ENCODE data around the gene FIGLA. TPM values are rescaled to one million over a fixed set of nuclear protein-coding genes. Genes with fewer than 3 reads are reported as not detected.

Gene FIGLA
- total and polyA plus RNA-seq, 5 donors from 2014 or later, result not detected

- no peak for ATAC-seq (ENCODE audit: low read depth in 2 of 2)
- peaks cover 41% of the 10 kb centered on the region for H3K27me3 Mint-ChIP-seq
Measured at GRCh38 chr2:70795164-70795995, 4.9 kb upstream of the FIGLA start.

GRCh38 chr2:70793450-70793849 is 3.0 kb upstream of the FIGLA start:
- H3K4me3 Mint-ChIP-seq, result no peak overlapping the region
- Histone ChIP-seq H3K4me1 (ENCODE audit: control insufficient read depth, insufficient read depth, low read length, poor library complexity, severe bottlenecking) (peaks cover 12% of the 10 kb centered on the region), H3K27me3 (ENCODE audit: control insufficient read depth, insufficient read depth, low read length) (peaks cover 29% of the 10 kb centered on the region), H3K27ac (ENCODE audit: insufficient read depth, low read length, poor library complexity, severe bottlenecking) (no peak overlapping the region), H3K9me3 (ENCODE audit: control insufficient read depth in 2 of 2, low read length in 2 of 2) (no peaks in the 10 kb centered on the region), H3K4me3 (ENCODE audit: low read depth, low read length) (no peak overlapping the region), H3K36me3 (ENCODE audit: control insufficient read depth, insufficient read depth, low read length) (no peaks in the 10 kb centered on the region)
- peaks cover 53% of the 10 kb centered on the region for H3K27me3 Mint-ChIP-seq
- ATAC-seq (ENCODE audit: low read depth in 2 of 2) (no peak), DNase-seq (no peak)
- H3K36me3 Mint-ChIP-seq, result no peaks in the 10 kb centered on the region
- peaks cover 3 to 15% (median 6%) of the 10 kb centered on the region in 4 donors for H3K4me1 Mint-ChIP-seq
- no peak overlapping the region for H3K27ac Mint-ChIP-seq
- peaks cover 0 to 3% (median 0%) of the 10 kb centered on the region in 7 donors for H3K9me3 Mint-ChIP-seq

More at GRCh38 chr2:70795164-70795995, 4.9 kb upstream of the FIGLA start:
- Histone ChIP-seq H3K4me1 (ENCODE audit: control insufficient read depth, insufficient read depth, low read length, poor library complexity, severe bottlenecking) (peaks cover 1% of the 10 kb centered on the region), H3K9me3 (ENCODE audit: control insufficient read depth in 2 of 2, low read length in 2 of 2) (no peaks in the 10 kb centered on the region), H3K27ac (ENCODE audit: insufficient read depth, low read length, poor library complexity, severe bottlenecking) (no peak overlapping the region), H3K36me3 (ENCODE audit: control insufficient read depth, insufficient read depth, low read length) (no peaks in the 10 kb centered on the region), H3K4me3 (ENCODE audit: low read depth, low read length) (no peak overlapping the region), H3K27me3 (ENCODE audit: control insufficient read depth, insufficient read depth, low read length) (peaks cover 20% of the 10 kb centered on the region)
- Mint-ChIP-seq H3K36me3 (no peaks in the 10 kb centered on the region), H3K4me1 (peaks cover 0 to 9% (median 3%) of the 10 kb centered on the region in 4 donors), H3K9me3 (peaks cover 0 to 4% (median 0%) of the 10 kb centered on the region in 7 donors), H3K4me3 (no peak overlapping the region), H3K27ac (no peak overlapping the region)
- DNase-seq, result no peak

DNA sequence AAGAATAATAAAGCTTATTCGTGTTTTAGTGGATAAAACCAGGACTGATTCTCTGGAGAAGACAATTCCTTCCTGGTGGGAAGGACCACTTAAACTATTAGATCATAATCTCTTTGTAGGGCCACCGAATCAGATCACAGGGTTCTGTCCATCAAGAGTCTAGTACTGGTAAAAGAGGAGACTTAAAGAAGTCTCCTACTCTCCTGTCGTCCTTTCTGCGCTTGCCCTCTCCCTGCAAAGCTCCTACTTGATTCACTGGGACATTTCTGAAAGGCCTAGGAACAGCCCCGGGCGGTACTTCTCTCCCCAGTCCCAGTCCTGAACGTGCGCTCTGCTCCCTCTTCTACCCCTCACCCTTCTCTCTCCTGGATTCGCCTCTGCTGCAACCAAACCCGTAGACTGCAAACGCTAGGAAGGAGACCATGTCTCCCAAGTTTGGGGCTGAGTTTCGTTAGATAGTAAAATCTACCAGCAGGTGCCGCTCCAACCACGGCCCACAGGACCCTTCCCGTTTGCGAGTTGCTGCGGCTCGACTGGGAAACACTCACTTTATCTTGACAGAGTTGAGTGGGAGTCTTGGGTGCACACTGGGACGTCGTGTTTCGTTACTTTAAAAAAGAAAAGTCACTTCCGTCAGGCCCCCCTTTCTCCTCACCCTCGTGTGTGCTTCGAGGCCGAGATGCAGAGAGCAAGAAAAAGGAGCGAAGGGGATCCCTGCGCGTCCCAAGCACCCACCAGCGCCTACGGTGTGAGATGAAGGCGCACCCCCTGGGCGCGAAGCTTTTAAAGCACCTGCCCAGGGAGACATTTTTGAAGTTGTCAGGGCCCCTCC is 923 bp downstream of the FIGLA start:
- Mint-ChIP-seq H3K4me1 (peaks cover 3 to 15% (median 10%) of the 10 kb centered on the region in 4 donors), H3K4me3 (peak overlapping the region in 3 of 4 donors; percentile 73 to 83 (median 76)), H3K36me3 (no peaks in the 10 kb centered on the region), H3K27ac (no peak overlapping the region), H3K27me3 (peaks cover 64% of the 10 kb centered on the region), H3K9me3 (peaks cover 0 to 3% (median 0%) of the 10 kb centered on the region in 7 donors)
- Histone ChIP-seq H3K27me3 (ENCODE audit: control insufficient read depth, insufficient read depth, low read length) (peaks cover 36% of the 10 kb centered on the region), H3K4me3 (ENCODE audit: low read depth, low read length) (no peak overlapping the region), H3K27ac (ENCODE audit: insufficient read depth, low read length, poor library complexity, severe bottlenecking) (no peak overlapping the region), H3K9me3 (ENCODE audit: control insufficient read depth in 2 of 2, low read length in 2 of 2) (no peaks in the 10 kb centered on the region), H3K4me1 (ENCODE audit: control insufficient read depth, insufficient read depth, low read length, poor library complexity, severe bottlenecking) (peaks cover 12% of the 10 kb centered on the region), H3K36me3 (ENCODE audit: control insufficient read depth, insufficient read depth, low read length) (no peaks in the 10 kb centered on the region)
- DNase-seq, result peak; percentile 8 to 68 (median 33)
- peak in 1 of 2 donors; percentile 44 for ATAC-seq (ENCODE audit: low read depth in 2 of 2)

DNA sequence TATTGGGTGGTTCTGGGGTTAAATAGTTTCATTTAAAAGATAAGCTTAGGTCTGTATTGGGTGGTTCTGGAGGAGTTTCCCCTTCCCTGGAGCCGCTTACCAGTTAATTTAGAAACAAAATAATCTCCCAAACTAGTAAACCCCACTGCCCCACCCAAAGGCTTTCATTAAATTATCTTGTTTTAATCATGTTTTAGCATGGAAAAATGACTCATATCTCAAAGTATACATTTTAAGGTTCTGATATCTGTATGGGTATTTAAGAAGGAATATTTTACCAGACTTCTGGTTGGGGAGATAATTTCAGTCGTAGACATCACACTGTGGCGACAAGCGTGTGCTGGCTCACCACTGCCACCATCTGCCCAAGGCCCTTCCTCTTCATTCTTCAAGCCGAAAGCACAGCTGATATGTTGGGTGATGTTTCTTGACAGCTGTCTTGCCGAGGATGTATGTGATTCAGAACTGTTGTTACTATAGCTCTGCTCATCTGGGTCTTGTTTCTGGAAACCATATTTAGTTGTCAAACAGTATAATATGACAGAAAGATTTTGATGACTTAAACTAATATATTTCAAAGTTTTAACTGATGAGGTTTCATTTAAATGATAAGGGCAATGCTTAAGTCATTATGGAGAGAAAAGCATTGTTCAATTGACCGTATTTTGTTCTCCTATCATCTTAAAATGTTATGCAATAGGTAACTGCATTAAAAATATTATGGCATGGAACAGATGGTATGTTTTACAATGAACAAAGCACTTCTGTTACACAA is 5.1 kb downstream of the FIGLA start:
- H3K4me3 Mint-ChIP-seq, result no peak overlapping the region
- Histone ChIP-seq H3K9me3 (ENCODE audit: control insufficient read depth in 2 of 2, low read length in 2 of 2) (no peaks in the 10 kb centered on the region), H3K27ac (ENCODE audit: insufficient read depth, low read length, poor library complexity, severe bottlenecking) (no peak overlapping the region), H3K4me1 (ENCODE audit: control insufficient read depth, insufficient read depth, low read length, poor library complexity, severe bottlenecking) (peaks cover 10% of the 10 kb centered on the region), H3K27me3 (ENCODE audit: control insufficient read depth, insufficient read depth, low read length) (peaks cover 22% of the 10 kb centered on the region), H3K36me3 (ENCODE audit: control insufficient read depth, insufficient read depth, low read length) (no peaks in the 10 kb centered on the region), H3K4me3 (ENCODE audit: low read depth, low read length) (no peak overlapping the region)
- no peak overlapping the region for H3K27ac Mint-ChIP-seq
- peaks cover 0 to 5% (median 0%) of the 10 kb centered on the region in 7 donors for H3K9me3 Mint-ChIP-seq
- H3K36me3 Mint-ChIP-seq, result no peaks in the 10 kb centered on the region
- peaks cover 45% of the 10 kb centered on the region for H3K27me3 Mint-ChIP-seq
- peak in 1 of 3 donors; percentile 46 for DNase-seq
- peak in 1 of 2 donors; percentile 50 for ATAC-seq (ENCODE audit: low read depth in 2 of 2)
- H3K4me1 Mint-ChIP-seq, result peaks cover 0 to 11% (median 6%) of the 10 kb centered on the region in 4 donors

- ATAC-seq (ENCODE audit: low read depth in 2 of 2) (no peak), DNase-seq (no peak)
- Mint-ChIP-seq H3K27me3 (peaks cover 38% of the 10 kb centered on the region), H3K4me3 (no peak overlapping the region), H3K36me3 (no peaks in the 10 kb centered on the region), H3K4me1 (peaks cover 0 to 5% (median 2%) of the 10 kb centered on the region in 4 donors), H3K27ac (no peak overlapping the region), H3K9me3 (peaks cover 0 to 5% (median 0%) of the 10 kb centered on the region in 7 donors)
- H3K9me3 ChIP-seq (ENCODE audit: control insufficient read depth in 2 of 2, low read length in 2 of 2), result no peaks in the 10 kb centered on the region
- H3K27me3 ChIP-seq (ENCODE audit: control insufficient read depth, insufficient read depth, low read length), result peaks cover 20% of the 10 kb centered on the region
- no peaks in the 10 kb centered on the region for H3K36me3 ChIP-seq (ENCODE audit: control insufficient read depth, insufficient read depth, low read length)
- no peak overlapping the region for H3K27ac ChIP-seq (ENCODE audit: insufficient read depth, low read length, poor library complexity, severe bottlenecking)
- no peak overlapping the region for H3K4me3 ChIP-seq (ENCODE audit: low read depth, low read length)
- H3K4me1 ChIP-seq (ENCODE audit: control insufficient read depth, insufficient read depth, low read length, poor library complexity, severe bottlenecking), result no peaks in the 10 kb centered on the region
Measured at GRCh38 chr2:70784320-70784719, 6.1 kb downstream of the FIGLA start.

GRCh38 chr2:70779911-70780545 is 10.4 kb downstream of the FIGLA start:
- H3K36me3 ChIP-seq (ENCODE audit: control insufficient read depth, insufficient read depth, low read length), result no peaks in the 10 kb centered on the region
- no peaks in the 10 kb centered on the region for H3K9me3 ChIP-seq (ENCODE audit: control insufficient read depth in 2 of 2, low read length in 2 of 2)
- H3K4me1 ChIP-seq (ENCODE audit: control insufficient read depth, insufficient read depth, low read length, poor library complexity, severe bottlenecking), result no peaks in the 10 kb centered on the region
- no peaks in the 10 kb centered on the region for H3K36me3 Mint-ChIP-seq
- peaks cover 0 to 5% (median 0%) of the 10 kb centered on the region in 7 donors for H3K9me3 Mint-ChIP-seq
- H3K27me3 Mint-ChIP-seq, result peaks cover 20% of the 10 kb centered on the region
- no peak overlapping the region for H3K4me3 Mint-ChIP-seq
- H3K27ac Mint-ChIP-seq, result no peak overlapping the region
- no peak overlapping the region for H3K27ac ChIP-seq (ENCODE audit: insufficient read depth, low read length, poor library complexity, severe bottlenecking)
- peaks cover 6% of the 10 kb centered on the region for H3K27me3 ChIP-seq (ENCODE audit: control insufficient read depth, insufficient read depth, low read length)
- DNase-seq (no peak), ATAC-seq (ENCODE audit: low read depth in 2 of 2) (no peak)
- H3K4me3 ChIP-seq (ENCODE audit: low read depth, low read length), result no peak overlapping the region
- H3K4me1 Mint-ChIP-seq, result no peaks in the 10 kb centered on the region

- Mint-ChIP-seq H3K36me3 (no peaks in the 10 kb centered on the region), H3K27me3 (peaks cover 26% of the 10 kb centered on the region), H3K27ac (no peak overlapping the region), H3K4me1 (no peaks in the 10 kb centered on the region), H3K4me3 (no peak overlapping the region), H3K9me3 (peaks cover 0 to 5% (median 0%) of the 10 kb centered on the region in 7 donors)
- no peaks in the 10 kb centered on the region for H3K36me3 ChIP-seq (ENCODE audit: control insufficient read depth, insufficient read depth, low read length)
- H3K4me1 ChIP-seq (ENCODE audit: control insufficient read depth, insufficient read depth, low read length, poor library complexity, severe bottlenecking), result no peaks in the 10 kb centered on the region
- DNase-seq (no peak), ATAC-seq (ENCODE audit: low read depth in 2 of 2) (no peak)
- no peak overlapping the region for H3K27ac ChIP-seq (ENCODE audit: insufficient read depth, low read length, poor library complexity, severe bottlenecking)
- no peak overlapping the region for H3K4me3 ChIP-seq (ENCODE audit: low read depth, low read length)
- H3K27me3 ChIP-seq (ENCODE audit: control insufficient read depth, insufficient read depth, low read length), result peaks cover 6% of the 10 kb centered on the region
- no peaks in the 10 kb centered on the region for H3K9me3 ChIP-seq (ENCODE audit: control insufficient read depth in 2 of 2, low read length in 2 of 2)
Measured at GRCh38 chr2:70779491-70779890, 11.0 kb downstream of the FIGLA start.

All from CD4-positive, CD25-positive, alpha-beta regulatory T cell (primary cell).